GM12872 (cell line): ENCODE results near the gene TIAM2.

Source experiments
- TF ChIP-seq, protein P1 (sequence below): IDR thresholded peaks from 3 replicates; pipeline ENCODE4 v1.5.1; 2011; ENCODE audit warnings: low read depth, mild to moderate bottlenecking, low read length, moderate library complexity; ENCODE audit not compliant: insufficient read depth

TIAM2 gene

DNA sequence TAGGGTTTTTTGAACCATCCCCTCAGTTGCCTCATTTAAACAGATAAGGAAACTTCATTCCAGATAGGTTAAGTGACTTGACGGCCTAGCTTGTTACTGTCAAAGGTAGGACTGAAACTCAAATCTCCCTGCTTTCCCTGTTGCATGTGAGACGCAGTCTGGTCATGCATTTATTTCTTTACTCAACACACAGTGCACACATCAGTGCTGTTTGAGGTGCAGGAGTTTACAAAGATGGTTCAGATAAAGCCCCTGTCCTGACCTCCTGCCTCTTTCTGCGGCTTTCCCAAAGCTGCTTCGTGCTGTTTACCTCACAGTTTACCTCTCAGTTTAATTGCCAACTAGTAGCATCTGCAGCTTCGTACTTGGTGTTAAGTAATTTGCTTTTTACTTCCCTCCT, 26.6 kb downstream of the TIAM2 start:
- TF ChIP-seq, protein P1, sequence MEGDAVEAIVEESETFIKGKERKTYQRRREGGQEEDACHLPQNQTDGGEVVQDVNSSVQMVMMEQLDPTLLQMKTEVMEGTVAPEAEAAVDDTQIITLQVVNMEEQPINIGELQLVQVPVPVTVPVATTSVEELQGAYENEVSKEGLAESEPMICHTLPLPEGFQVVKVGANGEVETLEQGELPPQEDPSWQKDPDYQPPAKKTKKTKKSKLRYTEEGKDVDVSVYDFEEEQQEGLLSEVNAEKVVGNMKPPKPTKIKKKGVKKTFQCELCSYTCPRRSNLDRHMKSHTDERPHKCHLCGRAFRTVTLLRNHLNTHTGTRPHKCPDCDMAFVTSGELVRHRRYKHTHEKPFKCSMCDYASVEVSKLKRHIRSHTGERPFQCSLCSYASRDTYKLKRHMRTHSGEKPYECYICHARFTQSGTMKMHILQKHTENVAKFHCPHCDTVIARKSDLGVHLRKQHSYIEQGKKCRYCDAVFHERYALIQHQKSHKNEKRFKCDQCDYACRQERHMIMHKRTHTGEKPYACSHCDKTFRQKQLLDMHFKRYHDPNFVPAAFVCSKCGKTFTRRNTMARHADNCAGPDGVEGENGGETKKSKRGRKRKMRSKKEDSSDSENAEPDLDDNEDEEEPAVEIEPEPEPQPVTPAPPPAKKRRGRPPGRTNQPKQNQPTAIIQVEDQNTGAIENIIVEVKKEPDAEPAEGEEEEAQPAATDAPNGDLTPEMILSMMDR = no peak

DNA sequence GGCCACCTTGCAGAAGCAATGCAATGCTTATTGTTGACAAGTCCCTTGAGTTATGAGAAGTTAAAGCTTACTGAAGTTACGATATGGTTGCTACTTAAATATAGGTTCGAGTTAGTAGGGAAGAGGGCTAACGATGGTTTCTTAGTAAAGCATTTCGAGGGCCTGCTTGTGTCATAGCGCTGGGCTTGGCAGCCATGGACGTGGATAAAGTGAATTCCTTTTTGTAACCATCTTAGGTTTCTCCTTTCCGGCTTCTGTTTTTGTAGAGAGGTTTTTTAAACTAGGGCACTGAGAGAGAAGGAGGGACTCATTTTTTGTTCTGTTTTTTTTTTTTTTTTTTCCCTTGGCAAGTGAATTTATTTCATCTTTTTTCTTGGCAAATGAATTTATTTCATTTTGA, 27.6 kb downstream of the TIAM2 start:
- TF ChIP-seq, protein P1 = no peak

DNA sequence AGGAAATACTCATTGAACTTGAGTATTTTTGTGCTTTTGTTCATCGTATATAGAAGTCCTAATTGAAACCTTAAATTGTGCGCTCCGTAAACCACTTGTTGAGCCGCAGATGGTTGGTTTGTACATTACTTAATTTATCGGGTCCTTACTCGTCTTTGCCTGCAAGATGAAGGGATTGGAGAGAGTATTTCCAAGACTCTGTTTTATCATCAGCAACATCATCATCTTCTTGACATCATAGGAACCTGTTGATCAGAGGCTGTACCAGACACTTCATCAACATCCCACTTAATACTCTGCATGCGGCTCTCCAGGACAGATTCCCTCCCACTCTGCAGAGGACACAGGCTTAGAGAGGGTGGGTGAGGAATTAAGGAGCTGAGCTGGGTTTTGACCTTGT, 28.6 kb downstream of the TIAM2 start:
- TF ChIP-seq, protein P1 = no peak

DNA sequence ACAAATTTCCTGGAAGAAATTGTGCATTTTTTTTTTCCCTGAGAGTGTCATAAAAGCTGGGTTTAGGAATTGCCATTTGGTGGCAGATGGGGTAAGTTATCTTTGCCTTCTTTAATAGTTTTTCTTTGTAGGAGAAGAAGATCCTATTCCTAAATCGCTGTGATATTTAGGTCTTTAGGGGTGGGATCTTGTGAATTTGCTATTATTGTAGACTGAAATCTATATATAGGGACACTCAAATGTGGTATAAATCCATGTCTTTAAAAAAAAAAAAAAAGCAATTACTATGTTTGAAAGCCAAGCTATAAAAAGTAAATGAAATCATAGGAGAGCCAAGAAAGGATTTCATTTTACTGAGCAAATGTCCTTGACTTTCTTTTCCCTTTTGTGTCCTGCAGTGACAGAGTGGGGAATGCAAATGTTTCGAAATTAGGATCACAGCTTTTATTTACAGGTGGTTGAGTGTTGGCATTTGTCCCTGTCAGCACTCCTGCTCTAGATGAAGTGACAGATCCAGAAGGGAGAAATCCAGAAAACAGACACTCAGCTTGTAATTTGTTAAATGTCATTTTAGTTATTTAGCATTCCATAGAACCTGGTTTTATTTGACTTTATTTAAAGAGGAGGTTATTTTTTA, 29.4 kb downstream of the TIAM2 start:
- TF ChIP-seq, protein P1 = no peak

DNA sequence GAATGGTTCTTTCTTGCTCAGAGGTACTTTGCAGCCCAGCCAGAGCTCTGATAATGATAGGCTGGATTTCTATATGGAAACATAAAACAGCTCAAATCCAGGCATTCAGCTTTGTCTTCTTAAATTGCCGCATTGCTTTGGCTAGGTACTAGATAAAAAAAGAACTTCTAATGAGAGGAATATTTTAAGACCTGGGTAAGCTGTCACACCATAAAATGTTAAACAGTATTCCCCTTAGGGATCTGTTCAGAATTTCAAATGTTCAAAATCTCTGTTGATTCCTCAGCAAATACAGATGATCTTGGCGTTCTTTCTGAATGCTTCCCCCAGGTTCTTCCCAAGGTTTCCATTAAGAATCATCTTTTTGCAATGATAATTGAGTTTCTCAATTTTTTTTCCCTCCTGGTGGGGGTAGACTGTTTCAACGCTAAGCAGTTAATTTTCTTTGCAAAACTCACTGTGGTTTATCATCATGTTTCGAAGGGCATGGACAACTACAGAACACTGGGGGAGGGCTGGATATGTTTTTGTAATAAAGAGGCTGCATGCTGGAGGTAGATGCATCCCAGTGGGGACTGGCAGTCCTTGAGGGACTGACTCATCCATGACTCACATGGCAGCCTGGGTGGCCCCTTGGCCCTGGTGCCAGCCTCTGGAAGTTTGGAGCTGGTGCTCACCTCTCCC, 31.0 kb downstream of the TIAM2 start:
- TF ChIP-seq, protein P1 = no peak

DNA sequence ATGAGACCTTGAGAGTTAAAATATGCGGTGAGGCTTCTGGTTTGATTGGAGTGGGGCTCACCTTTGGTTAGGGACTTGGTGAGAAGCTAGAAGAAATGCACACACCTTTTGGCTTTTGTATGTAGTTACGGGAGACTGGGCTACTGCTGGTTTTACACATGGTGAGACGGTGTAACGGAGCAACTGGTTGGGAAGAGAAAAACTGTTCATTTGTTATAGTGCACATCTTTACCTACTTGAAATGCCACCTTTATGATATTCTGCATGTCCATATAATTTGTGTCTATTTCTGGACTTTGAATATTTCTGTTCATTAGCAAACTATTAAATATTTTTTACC, 31.6 kb downstream of the TIAM2 start:
- TF ChIP-seq, protein P1 = no peak

DNA sequence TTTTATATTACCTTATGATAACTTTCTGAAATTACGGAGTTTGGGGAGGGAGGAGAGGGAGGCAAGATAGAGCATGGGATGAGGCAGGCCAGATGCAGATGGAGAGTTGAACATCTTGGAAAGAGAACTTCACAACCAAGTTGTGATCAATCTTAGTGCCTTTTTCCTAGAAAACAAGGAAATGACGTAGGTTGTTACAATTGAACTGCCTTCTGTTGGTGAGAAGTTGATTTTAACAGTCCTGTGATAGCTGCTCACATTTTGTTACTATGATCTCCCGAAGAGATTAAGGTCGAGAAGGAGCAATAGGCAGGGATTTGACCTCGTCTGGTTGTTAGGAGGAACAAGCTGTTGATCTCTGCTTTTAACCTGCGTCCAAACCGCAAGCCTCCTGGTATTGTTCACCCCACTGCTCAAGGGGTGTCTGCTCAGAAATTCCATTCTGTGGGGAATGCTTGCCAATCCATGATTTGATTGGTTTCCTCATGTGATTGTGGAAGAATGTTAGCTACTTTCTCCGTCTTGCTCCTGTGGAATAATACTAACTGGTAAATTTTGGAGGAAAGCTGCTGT, 35.1 kb downstream of the TIAM2 start:
- TF ChIP-seq, protein P1 = no peak
